Skeletal muscle cell (primary cell): ENCODE results near the gene POLR2I.

Experiments used
- DNase-seq: peaks from one replicate; pipeline ENCODE4 v3.0.0-alpha.2; 2010; ENCODE audit warnings: low read depth
- H3K4me3 ChIP-seq: 2 replicates; pipeline ENCODE4 v1.5.1; 2011; ENCODE audit warnings: low read depth, mild to moderate bottlenecking, control low read depth, low read length, moderate library complexity

The POLR2I gene

DNA sequence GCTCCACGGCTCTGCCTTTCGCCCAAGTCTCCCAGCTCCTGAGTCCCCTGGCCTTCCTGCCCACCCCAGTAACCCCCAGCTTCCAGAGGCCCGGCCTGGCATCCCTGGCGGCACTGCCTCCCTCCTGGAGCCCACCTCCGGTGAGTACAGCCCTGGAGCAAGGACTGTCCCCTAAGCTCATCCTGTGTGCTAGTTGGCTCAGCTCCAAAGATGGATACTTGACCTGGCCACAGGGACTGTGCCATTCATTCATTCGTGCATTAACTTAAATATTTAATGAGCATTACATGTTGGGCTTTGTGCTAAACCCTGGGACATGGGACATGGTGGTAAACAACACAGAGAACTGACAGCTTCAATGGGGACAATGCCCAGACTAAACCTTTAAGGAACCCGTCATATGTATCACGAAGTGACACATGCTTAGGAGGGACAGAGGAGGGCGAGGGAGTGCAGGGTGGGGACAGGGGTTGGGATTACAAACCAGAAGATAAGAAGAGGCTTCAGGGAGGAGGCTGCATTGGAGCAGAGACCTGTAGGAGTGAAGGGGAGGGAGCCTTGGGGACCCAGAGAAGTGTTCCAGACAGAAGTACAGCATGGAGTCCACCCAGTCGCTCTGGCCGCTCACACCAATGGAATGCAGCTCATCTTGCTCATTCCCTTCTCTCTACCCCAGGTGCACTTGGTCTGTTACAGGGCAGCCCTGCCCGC lies 10.7 kb downstream of the POLR2I start:
- H3K4me3 ChIP-seq = no peak overlapping the region
- no peak for DNase-seq

DNA sequence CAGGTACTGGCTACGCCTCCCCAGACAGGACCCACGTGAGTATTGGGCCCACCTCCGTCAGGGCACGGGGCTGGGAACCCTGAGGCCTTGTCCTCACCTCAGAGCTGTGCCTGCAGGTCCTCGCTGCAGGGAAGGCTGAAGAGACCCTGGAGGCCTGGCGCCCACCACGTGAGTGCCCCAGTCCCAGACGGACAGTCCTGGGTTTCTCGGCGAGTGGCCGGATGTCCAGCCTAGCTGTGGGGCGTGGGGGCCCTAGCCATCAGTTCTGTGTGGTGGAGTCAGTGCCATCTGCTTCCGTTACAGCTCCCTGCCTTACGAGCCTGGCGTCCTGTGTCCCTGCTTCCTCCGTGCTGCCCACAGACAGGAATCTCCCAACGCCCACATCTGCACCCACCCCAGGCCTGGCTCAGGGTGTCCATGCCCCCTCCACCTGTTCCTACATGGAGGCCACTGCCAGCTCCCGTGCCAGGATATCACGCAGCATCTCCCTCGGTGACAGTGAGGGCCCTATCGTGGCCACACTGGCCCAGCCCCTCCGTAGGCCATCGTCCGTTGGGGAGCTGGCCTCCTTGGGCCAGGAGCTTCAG lies 11.5 kb downstream of the POLR2I start:
- DNase-seq = no peak
- H3K4me3 ChIP-seq = no peak overlapping the region

DNA sequence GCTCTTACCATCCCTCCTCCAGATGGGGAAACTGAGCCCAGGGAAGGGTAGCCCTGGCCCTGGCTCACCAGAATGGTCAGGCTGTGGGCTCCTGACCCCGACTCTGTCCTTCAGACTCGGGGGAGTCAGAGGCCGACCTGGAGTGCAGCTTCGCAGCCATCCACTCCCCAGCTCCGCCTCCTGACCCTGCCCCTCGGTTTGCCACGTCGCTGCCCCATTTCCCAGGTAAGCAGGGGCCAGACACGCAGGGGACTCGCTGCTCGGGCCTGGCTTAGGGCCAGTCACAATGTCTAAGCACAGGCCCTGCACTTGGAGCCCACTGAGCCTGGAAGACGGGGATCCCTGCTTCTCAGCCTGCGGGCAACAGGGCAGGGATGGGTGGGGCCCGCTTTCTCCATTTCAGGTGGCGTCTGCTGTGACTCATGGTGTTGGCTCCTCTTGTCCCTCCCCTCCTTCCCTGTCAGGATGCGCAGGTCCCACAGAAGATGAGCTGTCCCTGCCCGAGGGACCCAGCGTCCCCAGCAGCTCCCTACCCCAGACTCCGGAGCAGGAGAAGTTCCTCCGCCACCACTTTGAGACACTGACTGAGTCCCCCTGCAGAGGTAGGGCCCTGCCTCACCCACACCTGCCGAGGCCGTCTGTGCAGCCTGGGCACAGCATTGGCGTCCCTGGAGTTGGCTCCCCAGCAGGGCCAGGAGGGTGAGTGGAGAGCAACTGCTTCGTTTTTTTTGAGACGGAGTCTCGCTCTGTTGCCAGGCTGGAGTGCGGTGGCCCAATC lies 12.9 kb downstream of the POLR2I start:
- H3K4me3 ChIP-seq = no peak overlapping the region
- no peak for DNase-seq

DNA sequence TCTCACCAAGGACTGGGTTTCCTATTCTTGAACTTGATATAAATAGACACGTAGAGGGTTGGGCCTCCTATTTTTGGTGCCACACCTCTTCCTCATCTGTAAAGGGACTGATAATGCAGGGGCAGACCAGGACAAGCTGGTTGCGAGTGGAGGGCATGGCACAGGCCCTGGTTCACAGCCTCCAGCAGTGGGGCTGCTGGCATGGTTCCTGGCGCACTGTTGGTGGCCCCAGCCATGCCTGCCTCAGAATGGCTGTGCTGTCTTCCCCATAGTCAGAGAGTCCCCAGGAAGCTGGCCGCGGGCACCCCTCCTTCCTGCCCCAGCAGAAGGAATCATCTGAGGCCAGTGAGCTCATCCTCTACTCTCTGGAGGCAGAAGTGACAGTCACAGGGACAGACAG lies 14.2 kb downstream of the POLR2I start:
- H3K4me3 ChIP-seq = no peak overlapping the region
- DNase-seq = no peak

DNA sequence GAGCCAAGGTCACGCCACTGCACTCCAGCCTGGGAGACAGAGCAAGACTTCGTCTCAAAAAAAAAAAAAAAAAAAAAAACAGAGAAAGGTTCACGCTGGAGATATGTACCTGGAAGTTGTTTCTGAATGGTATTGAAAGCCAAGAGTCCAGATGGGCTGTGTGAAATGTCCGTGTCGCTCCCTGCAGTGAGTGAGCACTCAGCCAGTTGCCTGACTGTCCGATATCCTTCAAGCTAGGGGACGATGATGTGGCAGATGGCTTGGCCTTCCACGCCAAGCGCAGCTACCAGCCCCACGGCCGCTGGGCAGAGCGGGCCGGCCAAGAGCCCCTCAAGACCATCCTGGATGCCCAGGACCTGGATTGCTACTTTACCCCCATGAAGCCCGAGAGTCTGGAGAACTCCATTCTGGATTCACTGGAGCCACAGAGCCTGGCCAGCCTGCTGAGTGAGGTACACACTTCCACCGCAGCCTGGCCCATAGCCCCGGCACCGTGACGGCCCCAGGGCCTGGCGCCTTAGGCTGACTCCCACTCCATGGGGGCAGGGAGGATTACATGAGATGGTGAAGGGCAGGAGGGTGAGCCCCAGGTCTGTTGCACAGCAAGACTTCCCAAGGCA lies 15.4 kb downstream of the POLR2I start:
- no peak for DNase-seq
- no peak overlapping the region for H3K4me3 ChIP-seq

DNA sequence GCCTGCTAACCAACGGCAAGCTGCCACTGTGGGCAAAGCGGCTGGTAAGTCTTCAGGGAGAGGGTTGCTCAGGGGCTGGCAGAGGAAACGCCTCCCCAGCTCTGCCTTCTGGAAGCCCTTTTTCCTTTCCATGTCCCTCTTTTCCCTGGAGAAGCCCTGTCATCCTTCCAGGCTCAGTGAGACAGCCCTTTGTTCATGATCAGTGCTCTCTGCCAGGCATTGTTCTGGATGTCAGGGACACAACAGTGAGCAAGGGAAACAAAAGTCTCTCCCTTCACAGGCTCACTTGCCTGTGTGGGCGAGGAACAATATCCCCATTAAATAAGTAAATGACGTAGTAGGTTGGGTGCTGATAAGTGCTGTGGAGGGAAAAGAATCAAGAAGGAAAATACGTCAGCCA lies 17.6 kb downstream of the POLR2I start:
- H3K4me3 ChIP-seq = no peak overlapping the region
- DNase-seq = no peak

DNA sequence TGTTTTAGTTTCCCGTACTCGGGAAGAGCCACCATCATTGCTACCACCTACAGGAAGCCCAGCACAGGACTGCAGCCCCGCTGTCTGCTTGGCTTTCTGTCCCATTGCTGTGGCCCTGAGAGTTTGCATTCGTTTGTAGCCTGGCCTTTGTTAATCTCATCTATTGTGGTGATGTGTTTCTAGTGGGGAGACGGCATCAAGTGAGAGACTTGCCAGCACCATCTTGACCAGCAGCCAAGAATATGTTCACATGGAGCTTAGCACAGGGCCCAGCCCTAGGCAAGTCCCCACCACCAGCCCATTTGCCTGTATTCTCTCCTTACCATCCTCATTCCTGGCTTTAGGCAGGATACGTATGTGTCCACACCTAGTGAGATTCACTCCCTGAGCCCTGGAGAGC lies 21.0 kb downstream of the POLR2I start:
- H3K4me3 ChIP-seq = no peak overlapping the region
- DNase-seq = no peak

DNA sequence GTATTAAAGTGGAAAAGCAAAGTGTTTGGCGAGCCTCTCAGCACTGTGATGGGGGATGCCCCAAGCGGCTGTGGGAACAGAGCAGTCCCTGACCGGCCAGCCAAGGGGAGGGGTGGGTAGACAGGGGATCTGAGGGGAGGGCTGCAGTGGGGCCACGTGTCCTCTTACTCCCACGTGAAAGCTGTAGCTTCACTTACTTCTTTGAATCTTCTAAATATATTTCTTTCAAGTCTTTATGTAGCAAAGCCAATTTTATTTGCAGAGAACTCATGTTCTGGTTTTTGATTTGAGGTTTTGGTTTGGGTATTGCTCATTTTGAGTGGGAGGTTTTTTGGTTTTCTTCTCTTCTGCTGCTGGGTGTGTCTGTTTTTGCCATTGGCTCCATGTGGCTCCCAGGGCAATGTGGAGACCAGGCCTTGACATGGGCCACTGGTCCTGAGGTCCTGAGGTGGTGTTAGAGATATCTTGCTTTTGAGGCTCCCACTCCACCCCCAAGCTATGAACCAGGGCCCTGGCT lies 21.5 kb downstream of the POLR2I start:
- DNase-seq = no peak
- no peak overlapping the region for H3K4me3 ChIP-seq

DNA sequence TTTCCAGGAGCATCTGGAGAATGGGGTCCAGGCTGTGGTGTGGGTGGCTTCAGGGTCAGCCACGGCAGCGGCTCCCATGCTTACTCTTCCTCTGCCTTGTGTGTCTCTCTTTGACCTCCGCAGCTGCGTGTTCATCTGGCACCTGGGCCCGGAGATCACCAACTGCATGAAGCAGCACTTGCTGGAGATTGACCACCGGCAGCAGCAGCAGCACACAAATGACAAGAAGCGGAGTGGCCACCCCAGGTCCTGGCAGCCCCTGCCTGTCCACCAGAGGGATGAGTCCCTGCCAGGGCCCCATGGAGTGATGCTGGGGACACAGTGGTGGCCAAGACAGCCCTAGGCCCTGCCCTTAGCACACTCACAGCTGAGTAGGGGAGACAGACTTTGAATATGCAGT lies 22.1 kb downstream of the POLR2I start:
- H3K4me3 ChIP-seq = no peak overlapping the region
- no peak for DNase-seq

DNA sequence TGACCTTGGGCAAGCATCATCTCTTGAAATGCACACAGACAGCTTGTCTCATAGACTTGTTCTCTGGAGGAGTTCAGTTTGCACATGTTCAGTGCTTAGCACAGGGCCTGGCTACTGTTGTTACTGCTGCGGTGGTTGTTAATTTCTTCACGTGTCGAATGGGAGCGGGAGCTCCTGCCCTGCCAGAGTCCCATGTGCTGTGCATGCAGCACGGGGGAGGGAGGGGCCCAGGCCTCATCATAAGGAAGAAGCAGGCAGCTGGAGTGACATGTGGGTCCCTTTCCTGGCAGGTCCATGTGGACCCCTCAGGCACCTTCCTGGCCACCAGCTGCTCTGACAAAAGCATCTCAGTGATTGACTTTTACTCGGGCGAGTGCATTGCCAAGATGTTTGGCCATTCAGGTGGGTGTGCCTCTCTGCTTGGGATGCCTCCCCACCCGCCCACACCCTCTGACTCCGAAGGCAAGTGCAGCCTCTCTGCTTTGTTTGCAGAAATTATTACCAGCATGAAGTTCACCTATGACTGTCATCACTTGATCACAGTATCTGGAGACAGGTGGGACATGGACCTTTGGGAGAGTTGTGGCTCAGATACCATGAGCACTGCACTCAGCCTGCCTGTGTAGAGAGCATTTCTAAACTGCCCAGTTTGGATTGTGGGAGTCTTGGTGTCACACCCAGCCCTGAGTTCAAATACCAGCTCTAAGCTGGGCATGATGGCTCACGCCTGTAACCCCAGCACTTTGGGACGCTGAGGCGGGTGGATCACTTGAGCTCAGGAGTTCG lies 23.6 kb downstream of the POLR2I start:
- no peak for DNase-seq
- H3K4me3 ChIP-seq = no peak overlapping the region

DNA sequence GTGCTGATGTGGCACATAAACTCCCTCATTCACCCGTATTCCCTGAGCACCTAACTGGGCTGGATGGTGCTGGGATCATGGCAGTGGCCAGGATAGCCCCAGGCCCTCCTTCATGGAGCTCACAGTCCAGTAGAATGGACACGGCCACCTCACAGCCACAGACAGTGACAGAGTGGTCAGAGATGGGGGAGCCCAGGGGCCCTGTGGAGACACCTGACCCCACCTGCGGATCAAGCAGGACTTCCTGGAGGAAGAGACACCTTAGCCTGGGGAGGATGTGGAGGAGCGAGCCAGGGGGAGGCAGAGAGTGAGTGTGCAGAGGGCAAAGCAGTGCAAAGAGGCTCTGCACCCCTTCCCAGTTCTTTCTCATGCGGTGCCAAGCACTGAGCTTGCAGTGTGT lies 24.8 kb downstream of the POLR2I start:
- no peak for DNase-seq
- H3K4me3 ChIP-seq = no peak overlapping the region

DNA sequence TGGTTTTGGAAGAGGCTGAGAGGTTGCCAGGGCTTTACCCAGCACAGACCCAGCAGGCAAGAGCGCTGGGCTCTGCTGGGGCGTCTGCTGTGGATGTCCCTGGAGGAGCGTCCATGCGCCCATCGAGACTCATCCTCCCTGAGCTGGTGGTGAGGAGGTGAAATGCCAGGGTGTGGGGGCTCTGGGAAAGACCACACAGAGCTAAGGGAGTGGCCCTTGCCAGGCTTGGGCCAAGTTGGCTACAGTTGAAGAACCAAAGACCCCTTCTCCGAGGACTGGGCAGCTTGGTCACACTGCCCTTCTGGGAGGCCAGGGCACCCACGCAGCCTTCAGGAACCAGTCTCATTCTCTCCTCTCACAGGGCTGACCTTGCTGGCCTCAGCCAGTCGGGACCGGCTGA lies 28.3 kb downstream of the POLR2I start:
- H3K4me3 ChIP-seq = no peak overlapping the region
- no peak for DNase-seq

DNA sequence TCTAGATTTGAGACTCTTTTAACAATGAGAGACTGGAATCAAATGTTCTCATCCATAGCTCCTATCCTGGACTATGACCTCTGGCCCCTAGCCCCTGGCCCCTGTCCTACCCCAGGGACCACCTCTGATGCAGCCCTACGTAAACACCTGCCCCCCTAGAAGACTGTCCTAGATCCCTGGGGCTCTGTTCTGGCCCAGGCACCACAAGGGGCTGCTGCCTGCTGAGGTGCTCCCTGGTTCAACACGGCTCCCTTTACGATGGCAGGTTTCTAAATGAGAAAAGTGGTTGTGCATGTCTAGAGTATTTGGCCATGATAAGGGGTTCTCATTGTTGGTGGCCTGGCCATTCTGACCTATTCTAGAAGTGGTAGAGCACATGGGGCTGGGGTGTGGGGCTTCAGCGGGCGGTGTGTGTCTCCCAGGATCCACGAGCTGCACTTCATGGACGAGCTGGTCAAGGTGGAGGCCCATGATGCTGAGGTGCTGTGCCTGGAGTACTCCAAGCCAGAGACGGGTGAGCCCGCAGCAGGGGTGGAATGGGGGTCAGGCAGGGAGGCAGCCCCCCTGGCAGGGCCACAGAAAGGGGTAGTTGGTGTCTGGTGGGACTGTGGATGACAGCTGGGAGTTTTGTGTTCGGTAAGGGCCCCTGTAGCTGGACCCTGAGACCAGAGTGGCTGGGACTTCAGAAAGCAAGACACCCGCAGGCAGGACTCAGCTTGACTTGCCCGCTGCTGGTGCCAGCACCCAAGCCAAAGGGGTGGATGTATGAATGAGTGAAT lies 30.3 kb downstream of the POLR2I start:
- no peak for DNase-seq
- no peak overlapping the region for H3K4me3 ChIP-seq

DNA sequence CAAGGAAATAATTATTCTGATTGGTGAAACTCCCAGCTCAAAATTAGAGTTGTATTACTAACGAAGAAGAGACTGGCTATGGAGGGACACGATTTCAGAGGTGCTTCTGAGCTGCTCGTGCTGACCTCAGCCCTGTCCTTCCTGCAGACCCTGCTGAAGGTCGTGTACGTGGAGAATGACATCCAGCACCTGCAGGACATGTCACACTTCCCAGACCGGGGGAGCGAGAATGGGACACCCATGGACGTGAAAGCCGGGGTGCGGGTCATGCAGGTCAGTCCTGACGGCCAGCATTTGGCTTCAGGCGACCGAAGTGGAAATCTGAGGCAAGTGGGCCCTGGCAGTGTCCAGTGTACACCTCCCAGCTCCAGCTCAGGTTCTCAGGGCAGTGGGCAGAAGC lies 31.8 kb downstream of the POLR2I start:
- no peak for DNase-seq
- H3K4me3 ChIP-seq = no peak overlapping the region

DNA sequence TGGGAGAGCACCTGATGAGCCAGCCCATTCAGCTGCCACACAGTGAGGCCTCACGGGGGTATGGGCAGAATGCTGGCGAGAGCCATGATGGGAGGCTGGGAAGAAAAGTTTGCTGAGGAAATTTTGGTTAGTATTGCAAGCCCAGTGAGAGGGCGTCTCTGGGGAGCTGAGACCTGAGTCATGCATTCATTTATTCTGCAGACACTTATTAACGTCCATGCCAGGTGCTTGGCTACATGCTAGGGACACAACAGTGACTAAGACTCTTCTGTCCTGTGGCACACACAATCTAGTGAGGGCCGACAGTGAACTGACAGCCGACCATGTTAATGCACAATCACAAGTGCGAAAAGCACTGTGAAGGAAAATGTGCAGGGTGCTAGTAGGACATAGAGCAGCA lies 32.8 kb downstream of the POLR2I start:
- no peak overlapping the region for H3K4me3 ChIP-seq
- DNase-seq = no peak

DNA sequence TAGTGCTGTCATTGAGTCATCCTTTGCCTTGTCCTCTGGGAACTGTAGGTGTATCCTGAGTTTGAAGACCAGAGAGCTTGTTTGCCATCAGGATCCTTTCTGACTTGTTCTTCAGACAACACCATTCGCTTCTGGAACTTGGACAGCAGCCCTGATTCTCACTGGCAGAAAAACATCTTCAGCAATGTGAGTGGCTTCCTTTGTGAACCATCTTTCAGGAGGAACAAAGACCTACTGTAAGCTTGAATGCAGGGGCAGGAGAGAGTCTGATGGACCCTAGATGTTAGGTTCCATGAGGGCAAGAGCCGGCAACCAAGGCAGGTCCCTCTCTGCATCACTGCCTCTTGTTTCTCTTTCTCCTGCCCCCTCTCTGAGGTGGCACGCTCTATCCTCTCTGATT lies 33.3 kb downstream of the POLR2I start:
- H3K4me3 ChIP-seq = no peak overlapping the region
- no peak for DNase-seq

DNA sequence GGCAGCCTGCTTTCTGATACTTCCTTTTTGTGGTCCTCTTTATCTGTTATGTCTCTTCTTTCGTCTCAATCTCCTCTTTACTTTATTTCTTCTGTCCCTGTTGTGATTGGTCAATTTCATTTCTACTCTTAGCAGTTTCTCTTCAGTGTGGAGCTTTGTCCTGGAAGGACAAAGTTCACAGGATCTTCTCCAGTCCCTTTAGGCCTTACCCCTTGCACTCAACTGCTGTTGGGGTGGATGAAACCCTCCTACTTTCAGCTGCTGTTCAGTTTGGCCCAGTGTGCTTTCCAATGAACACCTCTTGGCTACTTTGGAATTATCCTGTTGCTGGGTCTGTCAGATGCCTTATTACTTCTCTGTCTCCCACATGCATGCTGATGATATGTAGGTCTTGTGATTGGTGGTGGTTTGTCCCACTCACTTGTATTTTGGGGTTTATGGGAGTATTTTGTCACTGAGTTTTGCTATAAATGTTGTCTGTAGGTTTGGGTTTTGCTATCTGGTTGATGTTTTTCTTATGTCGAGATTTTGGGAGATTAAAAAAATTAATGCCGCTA lies 35.2 kb downstream of the POLR2I start:
- DNase-seq = no peak
- H3K4me3 ChIP-seq = no peak overlapping the region

DNA sequence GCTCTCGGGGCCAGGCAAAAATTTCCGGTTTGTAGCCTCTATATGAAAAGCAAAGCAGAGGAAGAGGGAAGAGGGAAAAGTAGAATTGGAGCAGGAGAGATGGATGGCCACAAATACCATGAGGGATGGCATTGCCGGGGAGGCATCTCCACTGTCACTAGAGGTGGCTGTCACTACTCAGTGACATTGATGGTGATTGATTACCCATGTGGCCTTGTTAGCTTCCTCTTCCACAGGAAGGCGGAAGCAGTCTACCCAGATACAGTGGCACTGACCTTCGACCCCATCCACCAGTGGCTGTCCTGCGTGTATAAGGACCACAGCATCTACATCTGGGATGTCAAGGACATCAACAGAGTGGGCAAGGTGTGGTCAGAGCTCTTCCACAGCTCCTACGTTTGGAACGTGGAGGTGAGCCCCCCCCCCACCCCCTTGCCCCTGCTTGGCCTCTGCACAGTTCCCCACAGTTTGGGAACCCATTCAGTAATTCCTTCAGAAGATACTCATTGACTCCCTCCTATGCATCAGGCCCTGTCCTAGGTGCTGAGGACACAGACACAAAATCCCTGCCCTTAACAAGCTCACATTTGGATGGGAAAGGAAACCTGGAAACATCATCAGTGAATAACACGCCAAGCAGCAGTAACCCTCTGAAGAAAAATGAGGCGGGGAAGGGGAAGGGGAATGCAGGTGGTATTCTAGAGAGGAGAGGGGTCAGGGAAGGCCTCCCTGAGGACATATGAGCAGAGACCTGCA lies 41.4 kb downstream of the POLR2I start:
- DNase-seq = no peak
- no peak overlapping the region for H3K4me3 ChIP-seq
